ENCODE measurements around the gene KLHL12.
"Not testable (repeated sequence)": the region's sequence is repeated elsewhere in the genome, so short reads cannot be mapped to it uniquely, and the experiment has no call there.

Gene KLHL12

DNA sequence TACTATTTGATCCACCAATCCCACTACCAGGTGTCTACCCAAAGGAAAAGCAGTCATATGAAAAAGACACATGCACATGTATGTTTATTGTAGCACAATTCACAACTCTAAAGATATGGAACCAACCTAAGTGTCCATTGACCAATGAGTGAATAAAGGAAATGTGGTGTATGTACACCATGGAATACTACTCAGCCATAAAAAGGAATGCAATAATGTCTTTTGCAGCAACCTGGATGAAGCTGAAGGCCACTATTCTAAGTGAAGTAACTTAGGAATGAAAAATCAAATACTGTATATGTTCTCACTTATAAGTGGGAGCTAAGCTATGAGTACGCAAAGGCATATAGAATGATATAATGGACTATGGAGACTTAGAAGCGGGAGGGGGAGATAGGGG, 18.4 kb upstream of the KLHL12 start:
- no peak for DNase-seq

GRCh38 chr1:202944438-202944921, 17.4 kb upstream of the KLHL12 start:
- DNase-seq: no peak

GRCh38 chr1:202942426-202942825, 15.4 kb upstream of the KLHL12 start:
- no peak for DNase-seq

DNA sequence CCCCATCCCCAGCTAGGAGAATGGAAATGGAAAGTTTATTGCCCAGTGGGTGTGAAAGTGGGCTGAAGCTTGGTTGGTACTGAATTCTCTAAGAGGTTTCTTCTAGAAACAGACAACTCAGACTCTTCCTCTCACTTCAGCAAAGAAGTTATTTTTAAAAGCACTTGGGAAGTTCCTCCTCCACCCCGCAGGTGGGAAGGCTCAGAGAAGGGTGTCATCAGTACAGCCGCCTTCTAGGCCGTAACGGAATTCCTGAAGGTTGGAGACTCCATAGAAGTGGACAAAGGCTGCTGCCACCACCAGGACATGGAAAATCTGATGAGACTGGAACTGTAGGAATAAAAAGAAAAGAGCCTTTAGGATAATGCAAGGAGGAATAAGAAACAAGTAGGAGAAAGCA, 14.3 kb upstream of the KLHL12 start:
- no peak for DNase-seq

DNA sequence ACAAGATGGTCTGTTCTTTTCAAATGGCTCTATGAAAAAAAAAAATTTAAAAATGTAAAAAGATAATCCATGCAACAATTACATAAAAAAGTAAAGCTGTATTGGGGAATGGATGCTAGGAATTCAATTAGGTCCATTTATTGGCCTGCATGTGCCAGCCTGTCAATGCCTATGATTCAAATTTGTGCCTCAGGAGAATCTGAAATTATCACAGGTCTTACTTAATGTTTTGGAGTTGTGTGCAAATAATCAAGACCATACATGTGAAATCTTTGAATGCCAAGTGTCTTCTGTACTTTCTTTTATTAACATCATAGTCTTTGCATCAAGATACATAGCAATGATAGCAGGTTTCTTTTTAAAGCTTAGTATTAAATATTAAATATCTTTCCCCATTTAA, 13.5 kb upstream of the KLHL12 start:
- no peak for DNase-seq

- no peak for DNase-seq
Observed at GRCh38 chr1:202938287-202938925, 11.4 kb upstream of the KLHL12 start.

DNA sequence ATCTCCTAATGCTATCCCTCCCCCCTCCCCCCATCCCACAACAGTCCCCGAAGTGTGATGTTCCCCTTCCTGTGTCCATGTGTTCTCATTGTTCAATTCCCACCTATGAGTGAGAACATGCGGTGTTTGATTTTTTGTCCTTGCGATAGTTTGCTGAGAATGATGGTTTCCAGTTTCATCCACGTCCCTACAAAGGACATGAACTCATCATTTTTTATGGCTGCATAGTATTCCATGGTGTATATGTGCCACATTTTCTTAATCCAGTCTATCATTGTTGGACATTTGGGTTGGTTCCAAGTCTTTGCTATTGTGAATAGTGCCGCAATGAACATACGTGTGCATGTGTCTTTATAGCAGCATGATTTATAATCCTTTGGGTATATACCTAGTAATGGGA, 9.4 kb upstream of the KLHL12 start:
- not testable (repeated sequence) for DNase-seq

- peak in 1 of 2 donors; percentile 39 for DNase-seq
Observed at GRCh38 chr1:202935844-202936243, 8.8 kb upstream of the KLHL12 start.

- DNase-seq: no peak
Observed at GRCh38 chr1:202934755-202935154, 7.7 kb upstream of the KLHL12 start.

- no peak for DNase-seq
Observed at GRCh38 chr1:202932476-202932875, 5.4 kb upstream of the KLHL12 start.

DNA sequence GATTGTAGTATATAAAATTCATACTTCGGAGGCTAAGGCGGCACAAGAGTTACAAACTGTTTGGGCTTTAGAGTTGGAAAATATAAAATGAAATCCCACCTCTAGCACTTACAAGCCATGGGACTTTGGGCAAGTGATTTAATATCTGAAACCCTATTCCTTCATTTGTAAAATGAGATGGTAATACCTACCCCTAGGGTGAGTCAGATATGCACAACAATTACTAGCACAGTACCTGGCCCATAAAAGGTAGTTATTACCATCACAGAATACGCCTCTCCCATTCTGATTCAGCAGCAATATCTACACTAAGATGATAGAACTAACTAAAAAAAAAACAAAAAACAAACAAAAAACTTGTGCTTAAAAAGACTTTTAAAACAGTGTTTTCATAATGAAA, 3.5 kb downstream of the KLHL12 start:
- no peak for DNase-seq

GRCh38 chr1:202919615-202920014, 7.4 kb downstream of the KLHL12 start:
- no peak for DNase-seq

DNA sequence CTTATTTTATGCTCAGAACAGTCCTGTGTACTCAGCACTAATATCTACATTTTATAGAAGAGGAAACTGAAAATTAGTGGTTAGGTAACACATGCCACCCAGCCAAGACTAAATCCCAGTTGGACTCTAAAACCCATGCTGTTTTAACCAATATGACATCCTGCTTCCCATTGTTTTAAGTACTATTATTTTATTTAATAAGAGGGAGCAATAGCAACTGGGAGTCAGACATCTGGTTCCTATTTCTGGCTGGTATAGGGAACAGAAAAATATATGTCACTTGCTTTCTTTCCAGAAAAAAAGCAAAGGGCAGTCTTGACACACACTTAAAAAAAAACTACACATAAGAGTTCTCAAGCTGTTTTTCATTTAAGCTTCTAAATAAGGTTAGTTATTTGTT, 11.9 kb downstream of the KLHL12 start:
- no peak for DNase-seq

DNA sequence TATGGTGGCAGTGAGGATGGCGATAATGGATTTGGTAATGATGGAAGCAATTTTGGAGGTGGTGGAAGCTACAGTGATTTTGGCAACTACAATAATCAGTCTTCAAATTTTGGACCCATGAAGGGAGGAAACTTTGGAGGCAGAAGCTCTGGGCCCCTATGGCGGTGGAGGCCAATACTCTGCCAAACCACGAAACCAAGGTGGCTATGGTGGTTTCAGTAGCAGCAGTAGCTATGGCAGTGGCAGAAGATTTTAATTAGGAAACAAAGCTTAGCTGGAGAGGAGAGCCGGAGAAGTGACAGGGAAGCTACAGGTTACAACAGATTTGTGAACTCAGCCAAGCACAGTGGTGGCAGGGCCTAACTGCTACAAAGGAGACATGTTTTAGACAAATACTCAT, 14.6 kb downstream of the KLHL12 start:
- DNase-seq: not testable (repeated sequence)

DNA sequence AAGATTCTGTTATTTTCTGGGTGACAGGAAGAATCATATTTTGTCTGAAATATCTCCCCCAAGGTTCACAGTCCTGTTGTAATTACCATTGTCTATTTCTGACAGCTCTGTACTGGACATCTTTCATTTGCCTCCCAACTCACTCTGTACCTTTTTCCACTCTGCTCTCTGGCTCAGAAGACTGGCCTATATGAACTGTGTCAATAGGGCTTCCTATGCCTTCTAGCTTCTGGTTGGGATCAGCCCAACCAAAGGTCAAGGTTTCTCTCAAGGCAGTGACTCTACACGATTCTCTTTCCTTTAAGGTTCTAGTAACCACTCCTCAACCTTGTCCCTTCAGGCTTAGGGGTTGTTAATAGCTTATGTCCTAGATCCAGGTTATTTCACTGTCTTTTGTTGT, 17.5 kb downstream of the KLHL12 start:
- DNase-seq: no peak

- DNase-seq: no peak
Observed at GRCh38 chr1:202908998-202909397, 18.0 kb downstream of the KLHL12 start.

- DNase-seq: no peak
Observed at GRCh38 chr1:202905331-202905730, 21.7 kb downstream of the KLHL12 start.

GRCh38 chr1:202903808-202904207, 23.2 kb downstream of the KLHL12 start:
- DNase-seq: not testable (repeated sequence)

DNA sequence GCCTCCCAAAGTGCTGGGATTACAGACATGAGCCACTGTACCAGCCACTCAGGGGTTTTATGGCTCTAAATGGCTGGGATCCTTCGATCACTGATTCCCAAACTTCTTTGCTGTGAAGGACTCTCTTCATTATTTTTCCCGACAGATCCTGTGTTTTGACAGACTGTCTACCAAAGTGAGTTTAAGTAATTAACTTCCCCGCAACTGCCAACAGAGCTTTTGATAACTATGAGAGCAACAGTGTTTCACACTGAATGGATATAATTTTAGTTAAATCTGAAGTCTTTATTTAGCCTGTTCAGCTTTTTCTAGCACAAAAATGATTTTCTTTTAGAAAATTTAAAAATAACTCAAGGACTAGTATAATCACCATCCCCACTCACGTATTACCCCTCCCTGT, 25.5 kb downstream of the KLHL12 start:
- DNase-seq: no peak

DNA sequence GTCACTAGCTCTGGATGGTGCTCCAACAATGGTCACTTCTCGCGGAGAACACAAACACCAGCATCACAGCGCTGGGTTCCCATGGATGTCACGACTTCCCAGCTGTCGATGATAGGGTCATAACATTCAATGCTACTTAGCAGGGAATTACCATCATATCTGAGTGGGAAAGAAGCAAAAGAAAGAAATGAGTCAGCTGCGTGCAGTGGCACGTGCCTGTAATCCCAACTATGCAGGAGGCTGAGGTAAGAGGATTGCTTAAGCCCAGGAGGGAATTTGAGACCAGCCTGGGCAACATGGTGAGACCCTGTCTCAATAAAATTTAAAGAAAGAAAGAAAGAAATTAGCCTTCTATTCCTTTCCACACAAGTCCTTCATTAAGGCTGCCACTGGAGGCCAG, 34.5 kb downstream of the KLHL12 start:
- no peak for DNase-seq

DNA sequence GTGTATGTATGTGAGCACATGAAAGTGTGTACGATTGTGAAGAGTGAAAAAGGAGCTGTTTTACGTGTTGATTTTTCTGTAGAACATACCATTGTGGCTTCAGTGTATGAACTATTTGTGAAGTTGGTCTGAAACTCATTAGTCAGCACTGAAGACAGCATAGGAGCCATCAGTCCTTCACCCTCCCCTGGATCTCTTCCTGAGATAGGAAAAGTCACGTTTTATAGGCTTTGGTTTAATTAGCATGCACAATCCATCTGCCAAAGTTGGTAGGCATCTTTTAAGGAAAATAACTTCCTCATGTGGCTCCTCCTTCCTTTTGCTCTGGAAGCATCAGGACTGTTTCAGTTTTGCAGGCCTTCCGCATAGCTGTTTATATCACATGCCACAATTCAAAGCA, 36.6 kb downstream of the KLHL12 start:
- no peak for DNase-seq

DNA sequence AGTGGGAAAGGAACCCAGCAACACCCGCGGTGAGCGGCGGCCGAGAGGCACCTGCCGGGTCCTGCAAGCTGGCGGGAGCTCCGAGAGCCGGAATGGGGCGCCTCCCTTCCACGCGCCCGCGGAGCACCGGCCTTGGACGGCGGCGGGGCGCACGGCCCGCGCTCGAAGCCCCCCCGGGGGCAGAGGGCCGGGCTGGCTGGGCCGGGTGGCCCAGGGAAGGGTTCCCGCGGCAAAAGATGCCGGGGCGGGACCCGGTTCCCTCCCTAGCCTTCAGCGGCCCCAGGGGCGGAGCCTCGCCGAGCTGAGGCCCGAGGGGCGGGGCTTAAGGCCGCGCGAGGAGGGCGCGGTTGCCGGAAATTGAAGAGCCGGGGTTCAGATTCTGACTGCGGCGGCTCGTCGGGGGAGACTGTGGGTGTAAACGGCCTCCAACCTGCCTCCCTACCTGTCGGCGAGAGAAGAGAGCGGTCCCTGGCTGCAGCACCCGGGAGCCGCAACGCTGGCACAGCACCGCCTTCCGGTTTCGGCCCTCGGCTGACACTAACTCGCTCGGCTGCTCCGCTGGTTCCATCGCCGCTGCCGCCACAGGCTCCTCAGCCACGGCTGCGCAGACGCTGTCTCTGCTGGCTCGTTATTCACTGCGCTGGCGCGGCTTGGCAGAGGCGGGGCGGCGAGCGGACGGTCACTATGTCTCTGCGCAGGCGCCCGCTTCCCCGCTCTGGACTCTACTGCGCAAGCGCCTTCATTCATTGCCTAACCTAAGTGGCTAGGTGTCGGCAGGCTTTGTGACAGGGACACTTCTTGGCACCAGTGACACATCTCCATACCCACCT, 38.3 kb downstream of the KLHL12 start, which contains the start of gene RABIF:
Gene RABIF (minus strand): TSS at position 619 of the 830 bp plus-strand sequence. CDS start 51 bp downstream, at position 568.
- peak; percentile 93 to 98 for DNase-seq

DNA sequence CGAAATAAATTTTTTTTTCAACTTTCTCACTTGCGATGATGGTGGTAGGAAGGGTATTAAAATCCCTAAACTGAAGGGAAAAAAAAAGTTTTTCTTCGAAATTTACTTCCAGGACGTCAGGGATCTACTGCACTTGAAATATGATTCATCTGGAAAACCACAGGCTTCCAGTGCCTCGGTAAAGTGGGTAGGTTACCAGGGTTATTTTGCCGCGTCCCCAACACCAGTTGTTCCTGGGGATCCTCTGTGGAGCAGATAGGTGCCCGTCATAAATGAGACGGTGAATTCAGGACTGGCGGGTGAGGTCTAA, 38.9 kb downstream of the KLHL12 start:
- DNase-seq: peak; percentile 21 to 40

DNA sequence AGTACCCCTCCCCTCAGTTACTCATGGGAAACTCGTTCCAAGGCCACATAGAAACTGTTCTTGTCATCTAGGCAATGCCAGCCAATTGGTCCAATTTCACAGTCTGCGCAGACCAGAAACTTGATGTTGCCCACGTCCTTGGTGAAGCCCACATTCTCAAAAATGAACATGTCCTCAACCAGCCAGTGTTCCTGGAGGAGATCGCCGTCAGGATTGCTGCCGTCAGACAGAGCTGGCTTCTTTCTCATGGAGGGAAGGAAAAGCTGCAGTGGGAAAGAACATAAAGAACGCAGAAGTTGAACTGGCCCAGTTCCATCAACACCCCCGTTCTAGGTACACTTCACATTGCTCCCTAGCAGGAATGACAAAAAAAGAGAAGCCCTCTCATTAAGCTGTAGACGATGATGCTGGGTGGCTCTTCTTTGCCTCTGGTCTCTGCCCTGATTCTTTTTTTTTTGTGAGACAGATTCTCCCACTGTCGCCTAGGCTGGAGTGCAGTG, 46.0 kb downstream of the KLHL12 start:
- no peak for DNase-seq
